NCI-H2029 (cell line): ENCODE data around the gene TRIM28.
"Not testable (repeated sequence)": the region's sequence is repeated elsewhere in the genome, so short reads cannot be mapped to it uniquely, and the experiment has no call there.

ENCODE experiments used
- DNase-seq: peaks from one replicate; lab custom pipeline; 2025; lab: John Stamatoyannopoulos, UW

The TRIM28 gene

GRCh38 chr19:58519087-58519354 lies 24.8 kb upstream of the TRIM28 start:
- peak; percentile 45 for DNase-seq

GRCh38 chr19:58519355-58520256 lies 24.3 kb upstream of the TRIM28 start, which contains the start of gene ZBTB45:
TSS of gene ZBTB45 (minus strand) at chr19:58519810. CDS start at chr19:58517673, 2,137 bp downstream.
- peak; percentile 94 for DNase-seq

GRCh38 chr19:58520257-58520599 lies 23.6 kb upstream of the TRIM28 start:
- no peak for DNase-seq

- no peak for DNase-seq
These were observed 22.2 kb upstream of the TRIM28 start for GRCh38 chr19:58521651-58522050.

- DNase-seq, result no peak
These were observed 21.2 kb upstream of the TRIM28 start for GRCh38 chr19:58522709-58523108.

- DNase-seq, result no peak
These were observed 14.5 kb upstream of the TRIM28 start for GRCh38 chr19:58529405-58529804.

- no peak for DNase-seq
These were observed 12.6 kb upstream of the TRIM28 start for GRCh38 chr19:58531034-58531840.

- DNase-seq, result no peak
These were observed 8.0 kb upstream of the TRIM28 start for GRCh38 chr19:58535857-58536256.

- DNase-seq, result no peak
These were observed 6.7 kb upstream of the TRIM28 start for GRCh38 chr19:58536852-58537798.

- DNase-seq, result peak; percentile 50
These were observed 5.4 kb upstream of the TRIM28 start for GRCh38 chr19:58538257-58539168.

- DNase-seq, result not testable (repeated sequence)
These were observed 4.7 kb upstream of the TRIM28 start for GRCh38 chr19:58539169-58539559.

- not testable (repeated sequence) for DNase-seq
These were observed 1.1 kb upstream of the TRIM28 start for GRCh38 chr19:58542641-58543372.

- no peak for DNase-seq
These were observed 874 bp downstream of the TRIM28 start for GRCh38 chr19:58544591-58545285.

- no peak for DNase-seq
These were observed 1.6 kb downstream of the TRIM28 start for GRCh38 chr19:58545286-58546018.

- DNase-seq, result no peak
These were observed 2.2 kb downstream of the TRIM28 start for GRCh38 chr19:58546019-58546530.

GRCh38 chr19:58547323-58548312 lies 3.8 kb downstream of the TRIM28 start:
- DNase-seq, result no peak

GRCh38 chr19:58548859-58549663 lies 5.2 kb downstream of the TRIM28 start:
- no peak for DNase-seq
